HG03460 (cell line): Measurements from ENCODE around the gene EML1.
A peak's percentile ranks its signal among the peaks of the same experiment; 100 is the strongest.

Source experiments
- ATAC-seq: cut with Tn5 transposase; IDR thresholded peaks from one replicate; pipeline ENCODE4 v1.9.1; 2021; ENCODE audit not compliant: unreplicated experiment

EML1 gene

GRCh38 chr14:99952453-99952852, 159.2 kb downstream of the EML1 start:
- no peak for ATAC-seq

GRCh38 chr14:99955826-99956455, 162.7 kb downstream of the EML1 start:
- no peak for ATAC-seq

GRCh38 chr14:99958380-99958779, 165.2 kb downstream of the EML1 start:
- no peak for ATAC-seq

GRCh38 chr14:99961826-99962518, 168.8 kb downstream of the EML1 start:
- no peak for ATAC-seq

- ATAC-seq, result no peak
Observed at GRCh38 chr14:99964979-99965378, 171.8 kb downstream of the EML1 start.

- no peak for ATAC-seq
Observed at GRCh38 chr14:99966037-99966835, 173.0 kb downstream of the EML1 start.

- ATAC-seq, result no peak
Observed at GRCh38 chr14:99966912-99967311, 173.7 kb downstream of the EML1 start.

- ATAC-seq, result no peak
Observed at GRCh38 chr14:99968191-99968920, 175.1 kb downstream of the EML1 start.

GRCh38 chr14:99968941-99969340, 175.7 kb downstream of the EML1 start:
- no peak for ATAC-seq

- no peak for ATAC-seq
Observed at GRCh38 chr14:99969673-99970322, 176.6 kb downstream of the EML1 start.

- ATAC-seq, result peak; percentile 58
Observed at GRCh38 chr14:99971087-99971940, 178.1 kb downstream of the EML1 start.

GRCh38 chr14:99971941-99972747, 178.9 kb downstream of the EML1 start:
- ATAC-seq, result peak; percentile 26

- ATAC-seq, result no peak
Observed at GRCh38 chr14:99972748-99973466, 179.7 kb downstream of the EML1 start.

- no peak for ATAC-seq
Observed at GRCh38 chr14:99975190-99975589, 182.0 kb downstream of the EML1 start.

- no peak for ATAC-seq
Observed at GRCh38 chr14:99976021-99976420, 182.8 kb downstream of the EML1 start.

GRCh38 chr14:99976681-99977080, 183.5 kb downstream of the EML1 start:
- no peak for ATAC-seq

- ATAC-seq, result no peak
Observed at GRCh38 chr14:99980299-99980698, 187.1 kb downstream of the EML1 start.

GRCh38 chr14:99981806-99982205, 188.6 kb downstream of the EML1 start:
- no peak for ATAC-seq
